NK-92 treated with Interleukin-12 subunit alpha and Interleukin-12 subunit beta, amount 100 ng/mL, for 24 hours (cell line): ENCODE measurements around the gene IFIT5.
"Not testable (repeated sequence)": the region's sequence is repeated elsewhere in the genome, so short reads cannot be mapped to it uniquely, and the experiment has no call there.

Experiments used
- DNase-seq: peaks from one replicate; lab custom pipeline; 2025; lab: John Stamatoyannopoulos, UW

The IFIT5 gene

DNA sequence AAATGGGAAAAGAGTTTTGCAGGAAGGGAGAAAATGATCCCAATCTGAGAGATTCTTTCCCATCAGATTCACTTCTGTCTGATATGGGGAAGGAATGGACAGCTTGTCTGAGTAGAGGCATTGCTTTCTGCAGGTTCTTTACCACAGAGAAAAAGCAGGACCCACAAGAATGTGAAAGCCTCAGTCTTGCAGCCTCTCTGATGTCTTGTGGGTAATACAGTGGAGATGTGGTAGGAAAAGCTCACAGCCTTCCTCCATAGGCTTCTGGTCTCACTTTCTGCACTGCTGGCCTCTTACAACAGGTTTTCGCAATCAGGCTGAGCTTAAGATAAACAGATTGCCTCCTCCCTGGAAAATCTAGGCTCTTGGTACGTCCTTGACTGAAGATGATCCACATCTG lies 21.4 kb upstream of the IFIT5 start:
- DNase-seq, result no peak

GRCh38 chr10:89393898-89394297 lies 20.5 kb upstream of the IFIT5 start:
- no peak for DNase-seq

DNA sequence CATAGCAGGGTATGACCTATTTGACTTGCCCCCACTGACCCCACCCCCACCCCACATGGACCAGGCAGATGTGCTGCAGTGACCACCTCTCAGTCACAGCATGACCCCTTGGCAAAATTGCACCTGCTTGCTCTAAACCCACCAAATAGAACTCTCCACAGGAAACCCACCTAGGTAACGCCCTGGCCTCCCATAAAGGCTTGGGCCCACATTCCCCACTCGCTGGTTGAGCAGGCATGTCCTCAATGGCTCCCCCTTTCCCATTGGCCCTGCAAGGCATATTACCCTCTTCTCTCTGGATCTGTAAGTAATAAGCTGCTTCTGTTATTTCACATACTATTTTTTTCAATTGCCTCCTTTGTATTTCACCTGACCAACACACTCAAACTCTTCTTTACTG lies 19.2 kb upstream of the IFIT5 start:
- DNase-seq, result no peak

GRCh38 chr10:89398003-89398749 lies 16.2 kb upstream of the IFIT5 start:
- no peak for DNase-seq

DNA sequence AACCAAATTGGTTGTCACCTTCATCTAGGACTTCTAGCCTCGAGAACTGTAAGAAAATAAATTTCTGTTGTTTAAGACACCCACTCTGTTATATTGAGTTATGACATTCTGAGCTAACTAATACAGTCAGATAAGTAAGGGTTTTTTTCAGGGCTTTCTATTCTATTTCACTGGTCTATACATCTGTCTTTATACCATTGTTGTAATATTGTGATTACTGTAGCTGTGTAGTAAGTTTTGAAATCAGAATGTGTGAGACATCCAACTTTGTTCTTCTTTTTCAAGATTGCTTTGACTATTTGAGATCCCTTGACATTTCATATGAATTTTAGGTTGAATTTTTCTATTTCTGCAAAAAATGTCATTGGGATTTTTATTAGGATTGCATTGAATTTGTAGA lies 14.4 kb upstream of the IFIT5 start:
- no peak for DNase-seq

GRCh38 chr10:89403043-89403442 lies 11.3 kb upstream of the IFIT5 start:
- no peak for DNase-seq

DNA sequence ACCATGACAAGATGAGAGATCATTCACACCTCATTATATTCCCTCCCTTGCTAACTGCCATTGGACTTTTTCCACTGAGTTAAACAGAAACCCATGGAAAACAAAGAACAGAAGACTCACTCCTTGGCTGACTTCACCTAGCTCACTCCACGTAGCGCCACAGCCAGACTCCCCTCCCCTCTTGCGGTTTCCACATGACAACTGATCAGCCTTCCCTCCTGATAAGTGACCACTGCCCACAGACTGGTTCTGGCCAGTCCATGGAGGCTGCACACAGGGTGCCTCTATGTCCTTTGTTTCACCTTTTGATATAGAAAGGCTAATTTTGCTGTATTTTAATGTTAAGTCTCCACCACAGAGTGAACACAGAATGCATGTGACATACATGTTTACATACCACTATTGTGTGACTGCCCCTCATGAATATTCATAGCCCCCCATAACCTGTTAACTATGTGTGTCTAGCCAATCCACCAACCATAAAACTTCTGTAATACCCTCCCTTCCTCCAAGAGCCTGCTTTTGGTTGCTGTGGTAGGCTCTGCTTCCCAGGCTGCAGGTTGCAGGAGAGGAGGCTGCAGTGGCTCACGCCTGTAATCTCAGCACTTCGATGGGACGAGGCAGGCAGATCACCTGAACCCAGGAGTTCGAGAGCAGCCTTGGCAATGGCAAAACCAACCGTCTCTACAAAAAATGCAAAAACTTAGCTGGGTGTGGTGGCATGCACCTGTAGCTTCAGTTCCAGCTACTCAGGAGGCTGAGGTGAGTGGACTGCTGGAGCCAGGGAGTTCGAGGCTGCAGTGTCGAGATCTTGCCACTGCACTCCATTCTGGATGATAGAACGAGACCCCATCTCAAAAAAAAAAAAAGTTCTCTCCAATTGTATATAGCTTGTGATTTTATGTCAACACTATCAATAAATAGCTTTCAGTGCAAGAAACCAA lies 10.0 kb upstream of the IFIT5 start:
- no peak for DNase-seq

- not testable (repeated sequence) for DNase-seq
Measured at GRCh38 chr10:89406178-89406577, 8.2 kb upstream of the IFIT5 start.

GRCh38 chr10:89407792-89408191 lies 6.6 kb upstream of the IFIT5 start:
- DNase-seq, result not testable (repeated sequence)

DNA sequence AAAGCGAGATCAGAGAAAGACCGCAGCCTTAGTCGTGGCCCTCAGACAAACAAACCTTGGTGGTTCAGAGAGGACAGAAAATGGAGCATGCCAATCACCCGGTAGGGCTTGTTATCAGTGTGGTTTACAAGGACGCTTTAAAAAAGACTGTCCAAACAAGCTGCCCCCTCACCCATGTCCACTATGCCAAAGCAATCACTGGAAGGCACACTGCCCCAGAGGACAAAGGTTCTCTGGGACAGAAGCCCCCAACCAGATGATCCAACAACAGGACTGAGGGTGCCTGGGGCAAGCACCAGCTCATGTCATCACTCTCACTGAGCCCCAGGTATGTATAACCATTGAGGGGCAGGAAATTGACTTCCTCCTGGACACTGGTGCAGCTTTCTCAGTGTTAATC lies 5.1 kb upstream of the IFIT5 start:
- DNase-seq, result not testable (repeated sequence)

GRCh38 chr10:89410551-89410950 lies 3.8 kb upstream of the IFIT5 start:
- not testable (repeated sequence) for DNase-seq

DNA sequence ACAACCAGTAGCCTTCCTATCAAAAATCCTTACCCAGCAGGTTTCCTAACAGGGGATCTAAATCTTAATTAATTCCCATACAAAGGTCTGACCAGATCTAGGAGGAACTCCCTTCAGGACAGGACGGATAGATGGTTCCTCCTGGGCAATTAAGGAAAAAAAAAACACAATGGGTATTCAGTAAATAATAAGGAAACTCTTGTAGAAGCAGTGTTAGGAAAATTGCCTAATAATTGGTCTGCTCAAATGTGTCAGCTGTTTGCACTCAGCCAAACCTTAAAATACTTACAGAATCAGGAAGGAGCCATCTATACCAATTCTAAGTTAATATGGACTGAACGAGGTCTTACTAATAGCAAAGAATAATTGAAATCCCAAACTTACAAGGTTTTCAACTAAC lies 3.2 kb upstream of the IFIT5 start:
- not testable (repeated sequence) for DNase-seq

- not testable (repeated sequence) for DNase-seq
Measured at GRCh38 chr10:89412276-89412675, 2.1 kb upstream of the IFIT5 start.

DNA sequence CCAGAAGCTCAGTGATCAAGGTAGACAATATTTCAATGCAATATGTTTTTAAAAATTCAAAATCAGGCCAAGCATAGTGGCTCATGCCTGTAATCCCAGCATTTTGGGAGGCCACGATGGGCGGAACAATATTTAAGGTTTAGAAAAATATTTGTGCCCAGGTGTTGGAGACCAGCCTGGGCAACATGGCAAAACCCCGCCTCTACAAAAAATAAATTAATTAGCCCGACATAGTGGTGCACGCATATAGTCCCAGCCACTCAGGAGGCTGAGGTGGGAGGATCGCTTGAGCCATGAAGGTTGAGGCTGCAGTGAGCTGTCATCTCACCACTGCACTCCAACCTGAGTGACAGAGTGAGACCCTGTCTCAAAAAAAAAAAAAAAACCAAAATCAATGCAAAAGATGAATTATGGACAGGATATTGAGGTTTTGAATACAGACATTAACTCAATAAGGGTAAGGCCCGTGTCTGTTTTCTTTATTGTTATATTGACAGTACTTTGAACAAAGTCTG lies 913 bp upstream of the IFIT5 start:
- DNase-seq, result no peak

GRCh38 chr10:89414879-89415821 lies 782 bp downstream of the IFIT5 start:
- DNase-seq, result no peak

DNA sequence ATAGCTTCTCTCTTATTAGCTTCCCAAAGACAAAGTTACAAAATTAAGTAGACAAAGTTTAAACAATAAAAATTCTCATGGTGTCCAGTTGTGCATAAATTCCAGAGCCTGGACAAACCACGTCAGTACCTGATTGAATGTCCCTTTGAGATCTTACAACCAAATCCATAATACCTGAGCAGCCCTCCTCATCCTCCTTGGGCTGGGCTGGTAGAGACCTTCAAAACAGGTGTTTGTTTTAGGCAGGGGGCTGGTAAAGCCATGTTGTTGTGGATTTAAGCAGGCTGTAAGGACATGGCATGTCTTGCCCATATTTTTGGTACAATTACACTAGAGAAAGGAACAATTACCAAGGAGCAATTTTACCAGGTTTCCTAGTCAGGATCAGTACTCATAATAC lies 2.1 kb downstream of the IFIT5 start:
- no peak for DNase-seq

DNA sequence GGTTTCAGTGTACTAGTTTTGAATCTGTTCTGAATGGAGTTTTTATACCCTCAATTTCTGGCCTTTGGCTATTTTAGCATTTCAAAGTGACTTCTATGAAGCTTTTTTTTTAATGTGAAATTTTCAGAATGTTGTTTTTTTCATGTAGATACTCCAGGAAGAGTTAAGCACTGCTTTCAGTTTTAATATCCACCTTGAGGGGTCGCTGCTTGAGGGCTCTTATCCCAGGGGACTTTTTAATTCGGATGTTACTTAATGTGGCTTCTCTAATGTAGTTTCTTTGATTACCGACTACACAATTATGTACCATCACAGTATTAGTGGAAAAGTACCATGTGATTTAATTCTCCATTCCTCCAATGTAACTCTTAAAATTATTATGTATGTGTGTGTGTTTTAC lies 5.2 kb downstream of the IFIT5 start:
- no peak for DNase-seq

GRCh38 chr10:89421018-89421476 lies 6.7 kb downstream of the IFIT5 start:
- no peak for DNase-seq

- no peak for DNase-seq
Measured at GRCh38 chr10:89425000-89425399, 10.6 kb downstream of the IFIT5 start.

- DNase-seq, result no peak
Measured at GRCh38 chr10:89426230-89426868, 12.0 kb downstream of the IFIT5 start.

- DNase-seq, result no peak
Measured at GRCh38 chr10:89427629-89428028, 13.3 kb downstream of the IFIT5 start.
